SU-DHL-6 (cell line): Measurements from ENCODE around the gene HOXD3.

ENCODE experiments used
- EZH2phosphoT487 ChIP-seq: fragments of 200-600 bp; sonication (generic), shearing (Covaris generic); conservative IDR thresholded peaks from 2 replicates; pipeline ENCODE4 v1.6.1; 2018; ENCODE audit warnings: mild to moderate bottlenecking, antibody characterized with exemption, low read length, moderate library complexity, mixed read lengths
- TF ChIP-seq, protein P1 (sequence below): fragments of 200-600 bp; sonication (generic); IDR thresholded peaks from one replicate; pipeline ENCODE4 v1.5.1; 2017; ENCODE audit warnings: antibody characterized with exemption, mild to moderate bottlenecking, low read length, moderate library complexity; ENCODE audit not compliant: insufficient read depth, poor library complexity, severe bottlenecking

DNA sequence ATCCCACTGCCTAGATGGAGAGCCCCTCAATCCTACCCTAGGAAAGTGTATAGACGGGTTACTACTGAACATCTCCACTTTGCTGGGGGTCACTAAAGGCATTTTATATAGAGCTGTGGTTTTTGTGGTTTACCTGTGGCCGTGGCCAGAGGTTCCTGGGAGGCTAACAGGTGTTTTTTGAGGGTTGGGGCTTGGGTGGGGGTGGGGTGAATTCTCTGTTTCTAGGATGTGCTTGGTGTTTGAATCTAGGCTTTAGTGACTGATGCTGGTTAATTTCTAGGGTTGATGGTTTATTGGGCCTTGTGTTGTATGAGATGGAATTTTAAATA is 19.9 kb upstream of the HOXD3 start:
- TF ChIP-seq, protein P1, sequence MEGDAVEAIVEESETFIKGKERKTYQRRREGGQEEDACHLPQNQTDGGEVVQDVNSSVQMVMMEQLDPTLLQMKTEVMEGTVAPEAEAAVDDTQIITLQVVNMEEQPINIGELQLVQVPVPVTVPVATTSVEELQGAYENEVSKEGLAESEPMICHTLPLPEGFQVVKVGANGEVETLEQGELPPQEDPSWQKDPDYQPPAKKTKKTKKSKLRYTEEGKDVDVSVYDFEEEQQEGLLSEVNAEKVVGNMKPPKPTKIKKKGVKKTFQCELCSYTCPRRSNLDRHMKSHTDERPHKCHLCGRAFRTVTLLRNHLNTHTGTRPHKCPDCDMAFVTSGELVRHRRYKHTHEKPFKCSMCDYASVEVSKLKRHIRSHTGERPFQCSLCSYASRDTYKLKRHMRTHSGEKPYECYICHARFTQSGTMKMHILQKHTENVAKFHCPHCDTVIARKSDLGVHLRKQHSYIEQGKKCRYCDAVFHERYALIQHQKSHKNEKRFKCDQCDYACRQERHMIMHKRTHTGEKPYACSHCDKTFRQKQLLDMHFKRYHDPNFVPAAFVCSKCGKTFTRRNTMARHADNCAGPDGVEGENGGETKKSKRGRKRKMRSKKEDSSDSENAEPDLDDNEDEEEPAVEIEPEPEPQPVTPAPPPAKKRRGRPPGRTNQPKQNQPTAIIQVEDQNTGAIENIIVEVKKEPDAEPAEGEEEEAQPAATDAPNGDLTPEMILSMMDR: no peak
- no peak for TF ChIP-seq EZH2phosphoT487
